Dendritic cell treated with granulocyte-macrophage colony-stimulating factor and Interleukin-4, amounts not matched to agents 40 ng/mL and 50 ng/mL, for 4 days (primary cell): ENCODE measurements around the gene SPTY2D1.

Experiments
- H3K27ac Mint-ChIP-seq: one replicate; pipeline ENCODE4 v1.8.0; 2022; ENCODE audit warnings: mild to moderate bottlenecking, mixed read lengths
- H3K27me3 Mint-ChIP-seq: one replicate; pipeline ENCODE4 v1.8.0; 2022; ENCODE audit warnings: mild to moderate bottlenecking, mixed read lengths
- H3K36me3 Mint-ChIP-seq: one replicate; pipeline ENCODE4 v1.8.0; 2022; ENCODE audit warnings: low read depth, mixed read lengths
- H3K4me1 Mint-ChIP-seq: one replicate; pipeline ENCODE4 v1.8.0; 2022; ENCODE audit warnings: low read depth, mixed read lengths
- H3K4me3 Mint-ChIP-seq: one replicate; pipeline ENCODE4 v1.8.0; 2022; ENCODE audit warnings: mild to moderate bottlenecking, moderate library complexity, mixed read lengths
- H3K9me3 Mint-ChIP-seq: one replicate; pipeline ENCODE4 v1.8.0; 2022; ENCODE audit warnings: mixed read lengths
- intact Hi-C: fragments of 100-400 bp; cut with micrococcal nuclease; formaldehyde crosslinking; loops from one replicate; pipeline ENCODE4 v1.15.0; 2022

Gene SPTY2D1

DNA sequence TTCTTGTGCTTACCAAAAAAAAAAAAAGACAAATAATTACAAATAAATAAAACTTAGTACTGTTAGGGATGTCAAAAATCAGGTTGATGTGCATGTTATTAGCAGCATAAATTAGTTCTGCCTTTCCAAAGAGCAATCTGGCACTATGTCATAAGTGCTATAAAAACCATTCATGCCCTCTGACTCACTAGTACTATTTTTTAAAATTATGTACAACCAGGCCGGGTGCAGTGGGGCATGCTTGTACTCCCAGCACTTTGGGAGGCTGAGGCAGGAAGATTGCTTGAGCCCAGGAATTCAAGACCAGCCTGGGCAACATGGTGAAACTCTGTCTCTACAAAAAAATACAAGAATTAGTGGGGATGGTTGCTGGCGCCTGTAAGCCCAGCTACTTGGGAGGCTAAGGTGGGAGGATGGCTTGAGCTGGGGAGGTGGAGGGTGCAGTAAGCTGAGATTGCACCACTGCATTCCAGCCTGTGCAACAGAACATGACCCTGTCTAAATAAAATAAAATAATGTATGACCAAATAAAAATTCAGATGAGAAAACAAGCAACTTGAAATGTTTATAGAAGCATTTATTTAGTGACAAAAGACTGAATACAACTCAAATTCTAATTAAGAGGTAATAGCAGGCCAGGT, 70.9 kb downstream of the SPTY2D1 start:
- H3K27me3 Mint-ChIP-seq: no peaks in the 10 kb centered on the region
- no peaks in the 10 kb centered on the region for H3K9me3 Mint-ChIP-seq
- H3K4me3 Mint-ChIP-seq: no peak overlapping the region
- no peaks in the 10 kb centered on the region for H3K4me1 Mint-ChIP-seq
- intact Hi-C loops: no loop called here
- no peak overlapping the region for H3K27ac Mint-ChIP-seq
- peaks cover 90% of the 10 kb centered on the region for H3K36me3 Mint-ChIP-seq
